HL-60 (cell line): Measurements from ENCODE around the gene SP5.
A peak's percentile ranks its signal among the peaks of the same experiment; 100 is the strongest.
"Not testable (repeated sequence)": the region's sequence is repeated elsewhere in the genome, so short reads cannot be mapped to it uniquely, and the experiment has no call there.

ENCODE experiments used
- DNase-seq, 2 experiments: peaks; one replicate each; pipeline ENCODE4 v3.0.0-alpha.2; 2010 to 2020; ENCODE audit warnings: low read depth in 1 of 2, low spot score in 1 of 2
- H3K27ac ChIP-seq: fragments of 250-450 bp; sonication (Bioruptor Pico); replicated peaks from 2 replicates; pipeline ENCODE4 v1.5.1; 2020; ENCODE audit warnings: mild to moderate bottlenecking, moderate library complexity
- H3K27me3 ChIP-seq: fragments of 250-450 bp; sonication (Bioruptor Pico); 2 replicates; pipeline ENCODE4 v1.5.1; 2021; ENCODE audit warnings: mild to moderate bottlenecking, moderate library complexity; ENCODE audit not compliant: insufficient read depth, poor library complexity, severe bottlenecking
- H3K4me3 ChIP-seq: replicated peaks from 2 replicates; pipeline ENCODE4 v1.5.1; 2011; ENCODE audit warnings: mild to moderate bottlenecking, control low read depth, low read length; ENCODE audit not compliant: insufficient read depth
- GABPA ChIP-seq: IDR thresholded peaks from 2 replicates; pipeline ENCODE4 v1.6.1; 2012; ENCODE audit warnings: low read depth
- POLR2AphosphoS5 ChIP-seq: IDR thresholded peaks from 2 replicates; pipeline ENCODE4 v1.6.1; 2012; ENCODE audit warnings: low read depth
- SPI1 ChIP-seq: IDR thresholded peaks from 2 replicates; pipeline ENCODE4 v1.6.1; 2012; ENCODE audit warnings: low read depth, mild to moderate bottlenecking, borderline replicate concordance
- TF ChIP-seq, protein P1 (sequence below): IDR thresholded peaks from one replicate; pipeline ENCODE4 v1.5.1; 2011; ENCODE audit warnings: low read length, control low read depth, inconsistent platforms; ENCODE audit not compliant: insufficient read depth
- TF ChIP-seq, protein P2 (sequence below): IDR thresholded peaks from 2 replicates; pipeline ENCODE4 v1.6.1; 2012; ENCODE audit warnings: low read depth; ENCODE audit not compliant: insufficient replicate concordance

Gene SP5

GRCh38 chr2:170733798-170734600 lies 18.9 kb downstream of the SP5 start:
- Histone ChIP-seq H3K27me3 (peaks cover 2% of the 10 kb centered on the region), H3K27ac (no peak overlapping the region), H3K4me3 (no peak overlapping the region)
- no peak for DNase-seq
- TF ChIP-seq, protein P1, sequence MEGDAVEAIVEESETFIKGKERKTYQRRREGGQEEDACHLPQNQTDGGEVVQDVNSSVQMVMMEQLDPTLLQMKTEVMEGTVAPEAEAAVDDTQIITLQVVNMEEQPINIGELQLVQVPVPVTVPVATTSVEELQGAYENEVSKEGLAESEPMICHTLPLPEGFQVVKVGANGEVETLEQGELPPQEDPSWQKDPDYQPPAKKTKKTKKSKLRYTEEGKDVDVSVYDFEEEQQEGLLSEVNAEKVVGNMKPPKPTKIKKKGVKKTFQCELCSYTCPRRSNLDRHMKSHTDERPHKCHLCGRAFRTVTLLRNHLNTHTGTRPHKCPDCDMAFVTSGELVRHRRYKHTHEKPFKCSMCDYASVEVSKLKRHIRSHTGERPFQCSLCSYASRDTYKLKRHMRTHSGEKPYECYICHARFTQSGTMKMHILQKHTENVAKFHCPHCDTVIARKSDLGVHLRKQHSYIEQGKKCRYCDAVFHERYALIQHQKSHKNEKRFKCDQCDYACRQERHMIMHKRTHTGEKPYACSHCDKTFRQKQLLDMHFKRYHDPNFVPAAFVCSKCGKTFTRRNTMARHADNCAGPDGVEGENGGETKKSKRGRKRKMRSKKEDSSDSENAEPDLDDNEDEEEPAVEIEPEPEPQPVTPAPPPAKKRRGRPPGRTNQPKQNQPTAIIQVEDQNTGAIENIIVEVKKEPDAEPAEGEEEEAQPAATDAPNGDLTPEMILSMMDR, result no peak
- TF ChIP-seq POLR2AphosphoS5 (no peak), GABPA (no peak), SPI1 (no peak)
- TF ChIP-seq, protein P2, sequence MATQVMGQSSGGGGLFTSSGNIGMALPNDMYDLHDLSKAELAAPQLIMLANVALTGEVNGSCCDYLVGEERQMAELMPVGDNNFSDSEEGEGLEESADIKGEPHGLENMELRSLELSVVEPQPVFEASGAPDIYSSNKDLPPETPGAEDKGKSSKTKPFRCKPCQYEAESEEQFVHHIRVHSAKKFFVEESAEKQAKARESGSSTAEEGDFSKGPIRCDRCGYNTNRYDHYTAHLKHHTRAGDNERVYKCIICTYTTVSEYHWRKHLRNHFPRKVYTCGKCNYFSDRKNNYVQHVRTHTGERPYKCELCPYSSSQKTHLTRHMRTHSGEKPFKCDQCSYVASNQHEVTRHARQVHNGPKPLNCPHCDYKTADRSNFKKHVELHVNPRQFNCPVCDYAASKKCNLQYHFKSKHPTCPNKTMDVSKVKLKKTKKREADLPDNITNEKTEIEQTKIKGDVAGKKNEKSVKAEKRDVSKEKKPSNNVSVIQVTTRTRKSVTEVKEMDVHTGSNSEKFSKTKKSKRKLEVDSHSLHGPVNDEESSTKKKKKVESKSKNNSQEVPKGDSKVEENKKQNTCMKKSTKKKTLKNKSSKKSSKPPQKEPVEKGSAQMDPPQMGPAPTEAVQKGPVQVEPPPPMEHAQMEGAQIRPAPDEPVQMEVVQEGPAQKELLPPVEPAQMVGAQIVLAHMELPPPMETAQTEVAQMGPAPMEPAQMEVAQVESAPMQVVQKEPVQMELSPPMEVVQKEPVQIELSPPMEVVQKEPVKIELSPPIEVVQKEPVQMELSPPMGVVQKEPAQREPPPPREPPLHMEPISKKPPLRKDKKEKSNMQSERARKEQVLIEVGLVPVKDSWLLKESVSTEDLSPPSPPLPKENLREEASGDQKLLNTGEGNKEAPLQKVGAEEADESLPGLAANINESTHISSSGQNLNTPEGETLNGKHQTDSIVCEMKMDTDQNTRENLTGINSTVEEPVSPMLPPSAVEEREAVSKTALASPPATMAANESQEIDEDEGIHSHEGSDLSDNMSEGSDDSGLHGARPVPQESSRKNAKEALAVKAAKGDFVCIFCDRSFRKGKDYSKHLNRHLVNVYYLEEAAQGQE, result no peak

GRCh38 chr2:170734601-170735000 lies 19.5 kb downstream of the SP5 start:
- H3K4me3 ChIP-seq, H3K27me3 ChIP-seq, H3K27ac ChIP-seq, DNase-seq: not testable (repeated sequence)

GRCh38 chr2:170736628-170737027 lies 21.5 kb downstream of the SP5 start:
- no peak overlapping the region for H3K27ac ChIP-seq
- TF ChIP-seq POLR2AphosphoS5 (no peak), SPI1 (peak; percentile 88)
- H3K27me3 ChIP-seq, result peaks cover 2% of the 10 kb centered on the region
- no peak for DNase-seq
- H3K4me3 ChIP-seq, result no peak overlapping the region

DNA sequence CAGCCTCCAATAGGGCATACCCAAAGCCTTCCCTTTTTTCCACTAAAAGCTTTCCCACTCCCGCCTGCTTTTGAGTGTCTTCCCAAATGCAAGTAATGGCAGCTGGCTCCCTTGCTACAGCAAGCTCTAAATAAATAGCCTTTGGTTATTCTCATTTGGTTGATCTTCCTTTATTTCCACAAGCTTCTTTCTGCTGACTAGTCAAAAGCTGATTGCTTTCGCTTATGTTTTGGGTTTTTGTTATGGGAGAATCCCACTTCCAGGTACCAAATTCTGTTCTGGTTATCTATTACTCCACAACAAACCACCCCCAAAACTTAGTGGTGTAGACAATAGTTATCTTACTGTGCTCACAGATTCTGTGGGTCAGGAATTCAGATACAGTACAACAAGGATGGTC lies 22.3 kb downstream of the SP5 start:
- no peak for TF ChIP-seq POLR2AphosphoS5
- no peak for TF ChIP-seq GABPA
- H3K4me3 ChIP-seq, result no peak overlapping the region
- peaks cover 2% of the 10 kb centered on the region for H3K27me3 ChIP-seq
- H3K27ac ChIP-seq, result no peak overlapping the region
- no peak for DNase-seq

DNA sequence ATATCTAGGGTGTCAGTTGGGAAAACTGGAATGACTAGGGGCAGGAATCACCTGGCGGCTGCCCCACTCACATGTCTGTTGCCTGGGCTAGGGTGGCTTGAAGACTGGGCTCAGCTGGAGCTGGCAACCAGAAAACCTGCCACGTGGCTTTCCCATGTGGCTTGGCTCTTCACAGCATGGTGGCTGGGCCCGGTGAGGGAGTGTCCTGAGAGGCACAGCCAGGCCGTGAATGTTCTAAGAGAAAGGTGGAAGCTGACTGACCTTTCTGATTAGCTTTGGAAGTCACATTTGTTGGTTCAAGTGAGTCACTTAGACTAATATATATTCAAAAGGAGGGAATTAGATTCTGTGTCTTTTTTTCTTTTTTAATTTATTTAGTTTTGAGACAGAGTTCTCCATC lies 22.7 kb downstream of the SP5 start:
- DNase-seq, result no peak
- Histone ChIP-seq H3K4me3 (no peak overlapping the region), H3K27me3 (peaks cover 2% of the 10 kb centered on the region), H3K27ac (no peak overlapping the region)
- TF ChIP-seq, protein P1, result no peak
- no peak for TF ChIP-seq GABPA
- TF ChIP-seq SPI1, result no peak
- TF ChIP-seq, protein P2, result no peak
- TF ChIP-seq POLR2AphosphoS5, result no peak
